WI38 (cell line): Measurements from ENCODE around the gene TSSK2.

Source experiments
- H3K4me3 ChIP-seq: 2 replicates; pipeline ENCODE4 v1.5.1; 2011; ENCODE audit warnings: low read depth, mild to moderate bottlenecking, control low read depth, low read length
- CTCF ChIP-seq: IDR thresholded peaks from 2 replicates; pipeline ENCODE4 v1.5.1; 2012; ENCODE audit warnings: low read depth, mild to moderate bottlenecking, control low read depth, low read length

The TSSK2 gene

DNA sequence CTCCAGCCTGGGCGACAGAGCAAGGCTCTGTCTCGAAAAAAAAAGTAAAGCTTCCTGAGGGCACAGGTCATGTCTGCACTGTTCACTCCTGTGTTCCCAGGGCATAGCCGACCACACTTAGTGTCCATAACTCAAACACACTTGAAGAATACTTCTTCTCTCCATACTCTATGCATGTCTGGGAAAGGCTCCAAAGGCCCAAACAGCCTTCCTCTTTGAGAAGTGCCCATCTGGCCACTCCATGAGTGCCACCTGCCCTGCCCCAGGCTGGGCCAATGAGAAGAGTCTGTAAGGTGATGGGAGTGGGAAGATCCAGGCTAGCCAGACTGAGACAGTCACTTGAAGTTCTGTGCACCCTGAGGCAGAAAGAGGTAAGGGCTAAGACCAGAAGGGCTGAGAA lies 33.6 kb upstream of the TSSK2 start:
- H3K4me3 ChIP-seq: no peak overlapping the region
- no peak for TF ChIP-seq CTCF

GRCh38 chr22:19098157-19098556 lies 33.0 kb upstream of the TSSK2 start:
- no peak for TF ChIP-seq CTCF

GRCh38 chr22:19103880-19104821 lies 27.0 kb upstream of the TSSK2 start:
- H3K4me3 ChIP-seq: no peak overlapping the region
- TF ChIP-seq CTCF: no peak

More at GRCh38 chr22:19098157-19098556, 33.0 kb upstream of the TSSK2 start:
- no peak overlapping the region for H3K4me3 ChIP-seq

DNA sequence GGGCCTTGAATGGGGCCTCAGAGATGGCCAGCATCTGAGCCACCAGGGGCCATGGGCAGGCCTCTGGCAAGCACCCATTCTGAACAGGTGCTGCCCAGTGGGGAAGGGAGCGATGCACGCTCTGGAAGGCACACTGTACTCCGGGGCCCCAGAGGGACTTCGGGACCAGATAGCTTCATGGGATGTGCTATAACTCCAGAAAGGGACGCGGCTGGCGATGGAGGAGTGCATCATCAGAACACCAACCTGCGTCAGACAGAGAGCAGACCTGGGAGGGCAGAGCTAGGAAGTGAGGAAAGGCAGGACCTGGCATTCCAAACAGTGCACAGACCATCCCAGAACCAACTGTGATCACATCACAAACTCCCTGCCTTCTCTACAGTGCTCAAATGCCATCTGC lies 25.7 kb upstream of the TSSK2 start:
- no peak overlapping the region for H3K4me3 ChIP-seq
- TF ChIP-seq CTCF: no peak

GRCh38 chr22:19105867-19106802 lies 25.0 kb upstream of the TSSK2 start:
- H3K4me3 ChIP-seq: no peak overlapping the region
- no peak; the same call in 1 of the 2 replicates for TF ChIP-seq CTCF

- TF ChIP-seq CTCF: no peak
- no peak overlapping the region for H3K4me3 ChIP-seq
These were observed 24.0 kb upstream of the TSSK2 start for GRCh38 chr22:19106886-19107729.
